GM19240 (cell line): Measurements from ENCODE around the gene CAPS.
"Not testable (repeated sequence)": the region's sequence is repeated elsewhere in the genome, so short reads cannot be mapped to it uniquely, and the experiment has no call there.

ENCODE experiments used
- DNase-seq: peaks from one replicate; pipeline ENCODE4 v3.0.0; 2011; ENCODE audit warnings: low spot score; ENCODE audit not compliant: insufficient read length

CAPS gene

DNA sequence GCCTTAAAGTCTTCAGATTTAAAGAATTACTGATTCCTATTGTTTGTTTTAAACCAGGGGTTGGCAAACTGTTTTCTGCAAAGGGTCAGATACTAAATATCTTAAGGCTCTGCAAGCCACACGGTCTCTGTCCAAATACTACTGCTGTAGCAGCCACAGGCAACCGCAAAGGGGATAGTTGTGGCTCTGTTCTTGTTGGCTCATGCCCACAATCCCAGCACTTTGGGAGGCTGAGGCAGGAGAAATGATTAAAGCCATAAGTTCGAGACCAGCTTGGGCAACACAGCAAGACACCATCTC lies 41.5 kb downstream of the CAPS start:
- no peak for DNase-seq

DNA sequence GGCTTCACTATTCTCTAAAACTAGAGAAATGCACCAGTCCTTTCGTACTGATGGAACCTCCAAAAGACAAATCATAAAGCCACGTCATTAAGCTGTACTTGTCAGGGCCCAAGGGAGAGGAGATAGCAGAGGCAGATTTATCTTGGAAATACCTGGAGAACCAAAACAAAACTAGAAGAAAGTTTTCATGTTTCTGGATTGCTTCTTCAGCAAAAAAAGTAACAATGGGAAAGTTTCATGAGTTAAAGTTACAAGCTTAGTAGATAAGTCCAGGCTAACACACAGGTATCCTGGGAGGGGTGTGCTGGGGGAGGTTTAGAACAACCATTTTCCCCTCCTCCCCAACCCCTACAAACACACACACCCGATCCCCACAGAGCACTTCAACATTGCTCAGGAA lies 42.3 kb downstream of the CAPS start:
- DNase-seq, result no peak

GRCh38 chr19:5956728-5957127 lies 42.7 kb downstream of the CAPS start:
- DNase-seq, result no peak

- DNase-seq, result no peak
Observed at GRCh38 chr19:5957170-5957569, 43.1 kb downstream of the CAPS start.

DNA sequence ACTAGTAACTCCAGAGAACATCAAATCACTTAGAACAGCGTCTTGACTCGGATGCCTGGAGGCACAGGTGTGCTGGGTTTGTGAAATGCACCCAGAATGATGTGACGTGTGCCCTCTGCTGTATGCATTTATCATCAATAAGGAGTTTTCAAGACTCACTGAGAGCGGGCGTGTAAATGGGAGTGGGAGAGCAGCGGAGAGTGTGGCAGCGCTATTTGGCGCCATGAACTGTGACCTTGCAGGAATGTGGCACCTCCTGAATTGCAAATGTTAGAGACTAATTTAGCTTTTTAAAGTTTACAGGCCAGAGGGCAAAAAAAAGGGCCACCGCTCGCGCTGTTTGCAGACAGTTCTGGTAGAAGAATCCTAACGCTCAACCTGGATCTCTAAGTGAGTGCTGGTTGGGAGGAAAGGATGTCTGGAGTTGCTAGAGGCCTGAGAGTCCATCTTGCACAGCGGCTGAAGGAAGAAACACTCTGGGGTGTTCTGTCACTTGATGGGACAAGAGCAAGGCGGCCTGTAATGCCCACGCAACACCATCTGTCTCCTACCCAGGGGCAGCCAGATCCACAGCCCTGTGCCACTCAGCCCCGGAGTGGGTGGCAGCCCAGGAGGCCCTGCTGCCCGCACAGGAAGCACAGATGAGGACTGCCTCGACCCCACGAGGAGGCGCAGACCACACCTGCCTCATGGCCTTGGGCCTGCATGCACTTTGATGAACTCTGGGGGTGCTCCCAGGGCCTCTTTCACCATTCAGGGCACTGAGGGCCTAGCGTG lies 44.2 kb downstream of the CAPS start:
- no peak for DNase-seq

DNA sequence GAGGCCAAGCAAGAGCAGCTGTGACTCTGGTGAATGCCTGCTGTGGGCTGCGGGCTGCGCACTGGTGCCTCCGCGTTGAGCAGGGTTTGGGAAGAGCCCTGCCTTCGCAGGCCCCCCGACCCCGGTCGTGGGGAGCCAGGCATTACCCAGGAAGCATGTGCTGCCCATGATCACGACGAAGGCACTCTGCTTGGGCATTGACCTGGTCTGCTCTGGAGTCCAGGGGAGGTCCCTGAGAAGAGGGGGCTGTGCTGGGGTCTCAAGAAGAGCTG lies 44.7 kb downstream of the CAPS start:
- DNase-seq, result no peak

DNA sequence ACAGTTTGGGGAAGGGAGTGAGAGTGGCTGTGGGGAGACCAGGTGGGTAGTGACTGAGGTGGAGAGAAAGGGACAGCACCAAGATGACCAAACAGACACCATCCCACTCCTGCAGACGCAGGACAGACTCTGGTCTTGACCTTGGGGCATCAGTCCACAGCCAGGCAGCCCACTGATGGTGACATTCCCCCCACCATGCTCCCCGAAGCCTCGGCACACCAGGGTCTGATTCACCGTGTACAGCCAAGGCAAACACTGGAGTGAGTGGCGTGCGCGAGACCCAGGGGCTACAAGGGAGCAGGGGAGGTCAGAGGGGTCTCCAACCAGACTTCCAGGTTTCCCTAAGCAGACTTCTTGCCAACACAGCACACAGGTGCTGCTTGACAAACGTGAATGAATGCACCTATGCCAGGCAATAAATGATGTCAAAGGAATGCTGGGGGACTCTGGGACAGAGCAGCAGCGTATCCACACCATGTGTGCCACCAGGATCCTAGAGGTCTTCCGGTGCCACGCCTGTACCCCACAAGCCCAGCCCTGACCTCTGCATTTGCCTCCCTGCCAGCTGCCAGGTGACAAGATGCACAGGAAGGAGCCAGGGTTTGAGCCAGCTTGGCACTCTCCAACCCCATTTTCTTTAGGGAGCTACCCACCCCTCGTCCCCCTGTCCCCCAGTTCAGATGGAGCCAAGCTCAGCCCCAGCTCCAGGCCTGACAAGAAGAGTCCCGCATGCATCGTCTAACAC lies 45.4 kb downstream of the CAPS start:
- DNase-seq, result no peak

- DNase-seq, result no peak
Observed at GRCh38 chr19:5960005-5961001, 46.2 kb downstream of the CAPS start.

DNA sequence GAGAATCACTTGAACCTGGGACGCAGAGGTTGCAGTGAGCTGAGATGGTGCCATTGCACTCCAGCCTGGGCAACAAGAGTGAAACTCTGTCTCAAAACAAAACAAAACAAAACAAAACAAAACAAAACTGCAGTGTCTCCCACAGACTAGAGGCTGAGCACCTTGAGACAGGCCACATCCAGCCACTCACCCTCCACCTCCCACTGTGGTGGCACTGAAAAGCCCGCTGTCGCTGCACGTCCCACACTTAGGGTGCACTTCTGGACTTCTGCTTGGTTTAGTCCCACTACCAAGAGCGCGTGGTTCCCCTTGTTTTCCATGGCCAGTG lies 47.6 kb downstream of the CAPS start:
- not testable (repeated sequence) for DNase-seq

DNA sequence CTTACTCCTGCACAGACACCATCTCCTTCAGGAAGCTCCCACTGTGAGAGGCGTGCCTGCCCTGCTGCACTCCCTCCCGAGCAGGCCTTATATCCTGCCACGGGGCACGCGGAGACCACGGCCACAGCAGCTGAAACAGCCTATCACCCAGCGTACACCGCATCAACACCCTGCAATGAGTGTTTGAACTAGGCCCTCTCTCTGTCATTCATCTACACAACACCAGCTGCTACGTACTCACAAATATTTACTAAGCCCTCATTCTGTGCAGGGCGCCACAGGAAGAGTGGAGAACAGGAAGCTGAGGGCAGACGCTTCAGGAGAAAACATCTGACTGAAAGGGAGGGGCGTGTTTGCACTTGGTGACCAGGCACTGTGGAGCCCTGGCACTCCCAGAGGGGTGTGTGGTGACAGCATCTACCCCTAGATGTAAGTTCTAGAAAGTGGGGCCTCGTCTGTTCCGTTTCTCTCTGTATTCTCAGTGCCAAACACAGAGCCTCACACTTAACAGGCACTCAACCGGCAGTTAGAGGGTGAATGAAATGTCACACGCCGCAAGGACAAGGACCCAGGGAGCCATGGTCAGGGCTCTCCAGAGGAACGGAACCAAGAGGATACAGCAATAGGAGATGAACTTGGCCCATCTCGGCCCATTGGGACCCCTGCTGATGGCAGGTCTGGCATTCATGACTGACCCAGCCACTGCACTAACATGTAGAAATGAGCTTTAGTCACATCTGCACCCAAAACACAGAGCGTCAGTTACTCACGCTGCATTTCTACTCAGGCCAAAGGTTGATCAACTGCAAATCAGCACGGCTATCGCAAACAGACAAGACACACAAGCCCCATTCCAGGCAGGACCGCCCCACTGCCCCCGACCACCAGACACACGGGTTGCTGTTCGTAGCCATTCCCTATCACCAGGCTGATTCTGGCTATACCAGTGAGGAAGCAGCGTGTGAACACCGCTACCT lies 48.2 kb downstream of the CAPS start:
- DNase-seq, result no peak

DNA sequence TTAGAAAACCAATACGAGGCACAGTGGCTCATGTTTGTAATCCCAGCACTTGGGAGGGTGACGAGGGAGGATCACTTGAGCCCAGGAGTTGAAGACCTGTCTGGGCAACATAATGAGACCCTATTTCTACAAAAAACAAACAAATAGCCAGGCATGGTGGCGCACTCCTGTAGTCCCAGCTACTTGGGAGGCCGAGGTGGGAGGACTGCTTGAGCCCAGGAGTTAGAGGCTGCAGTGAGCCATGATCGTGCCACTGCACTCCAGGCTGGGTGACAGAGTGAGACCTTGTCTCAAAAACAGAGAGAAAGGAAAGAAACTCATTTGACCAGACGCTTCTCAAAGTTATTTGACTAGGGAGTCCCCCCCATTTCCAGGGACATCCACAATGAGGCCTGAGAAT lies 49.2 kb downstream of the CAPS start:
- DNase-seq, result not testable (repeated sequence)

GRCh38 chr19:5963855-5964254 lies 49.8 kb downstream of the CAPS start:
- no peak for DNase-seq

GRCh38 chr19:5964816-5965565 lies 50.9 kb downstream of the CAPS start:
- DNase-seq, result no peak
